ENCODE measurements around the gene ELMO1.

GRCh38 chr7:37482505-37482904, 33.8 kb upstream of the ELMO1 start:
- TF ChIP-seq CTCF (IDR thresholded peaks at IDR 0.05) = no peak
- no peak for TF ChIP-seq POLR2A (IDR thresholded peaks at IDR 0.05)

Measured in heart left ventricle (tissue), 13 donors.